Muscle of arm (tissue), 12 donors: ENCODE results near the gene S100A7A. TPM values are rescaled to one million over a fixed set of nuclear protein-coding genes. Genes with fewer than 3 reads are reported as not detected.
"Not testable (repeated sequence)": the region's sequence is repeated elsewhere in the genome, so short reads cannot be mapped to it uniquely, and the experiment has no call there.

Source experiments
- DNase-seq: peaks from one replicate; pipeline ENCODE4 v3.0.0-alpha.2; 2013
- polyA plus RNA-seq, 12 donors: library from polyadenylated mRNA; unstranded; fragments of 120-200 nt; gene quantifications; one replicate each; pipeline ENCODE4 v1.2.1, GENCODE V29; 2013; ENCODE audit not compliant: insufficient read length in 12 of 12

S100A7A gene
- polyA plus RNA-seq, 12 donors = not detected

GRCh38 chr1:153422450-153423068, 6.2 kb downstream of the S100A7A start:
- DNase-seq = peak; percentile 85

DNA sequence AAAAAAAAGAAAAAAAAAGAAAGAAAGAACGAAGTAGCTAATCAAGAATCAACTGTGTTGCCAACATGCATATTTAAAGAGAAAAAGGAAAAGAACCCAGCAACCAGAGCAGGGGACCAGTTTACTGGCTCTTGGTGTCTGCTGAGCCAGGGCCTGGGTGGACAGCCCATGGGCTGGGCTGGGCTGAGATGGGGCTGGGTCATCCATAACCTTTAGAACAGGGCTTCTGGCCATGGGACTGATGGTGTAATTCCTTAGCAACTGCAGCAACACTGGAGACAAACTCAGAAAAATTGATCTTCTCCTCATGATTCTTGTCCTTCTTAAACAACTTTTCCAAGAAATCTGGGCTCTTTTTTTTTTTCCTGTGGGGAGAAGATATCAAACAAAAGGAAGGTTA, 10.5 kb downstream of the S100A7A start:
- DNase-seq = no peak

GRCh38 chr1:153428073-153428638, 11.8 kb downstream of the S100A7A start:
- no peak for DNase-seq

GRCh38 chr1:153428791-153429190, 12.5 kb downstream of the S100A7A start:
- no peak for DNase-seq

GRCh38 chr1:153429266-153430165, 13.2 kb downstream of the S100A7A start:
- no peak for DNase-seq

GRCh38 chr1:153430166-153430553, 13.8 kb downstream of the S100A7A start:
- DNase-seq = no peak

- no peak for DNase-seq
Observed at GRCh38 chr1:153430561-153430960, 14.2 kb downstream of the S100A7A start.

GRCh38 chr1:153431002-153431401, 14.7 kb downstream of the S100A7A start:
- DNase-seq = no peak

DNA sequence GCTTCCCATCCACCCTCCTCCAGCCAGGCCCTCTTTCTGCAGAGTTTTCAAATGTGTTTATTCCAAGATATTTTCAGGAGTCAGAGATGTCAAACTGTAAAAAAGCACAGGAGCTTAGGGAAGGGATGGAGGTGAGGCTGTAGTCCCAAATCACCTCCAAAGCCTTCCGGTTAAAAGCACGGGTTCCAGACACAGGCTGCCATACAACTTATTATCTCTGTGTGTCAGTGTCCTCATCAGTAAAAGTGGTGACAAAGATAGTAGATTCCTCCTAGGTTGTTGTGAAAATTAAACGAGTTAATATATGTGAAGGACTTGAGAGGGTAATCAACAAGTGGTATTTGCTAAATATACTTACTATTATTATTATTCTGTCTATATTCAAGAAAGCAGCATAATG, 15.1 kb downstream of the S100A7A start:
- DNase-seq = no peak

DNA sequence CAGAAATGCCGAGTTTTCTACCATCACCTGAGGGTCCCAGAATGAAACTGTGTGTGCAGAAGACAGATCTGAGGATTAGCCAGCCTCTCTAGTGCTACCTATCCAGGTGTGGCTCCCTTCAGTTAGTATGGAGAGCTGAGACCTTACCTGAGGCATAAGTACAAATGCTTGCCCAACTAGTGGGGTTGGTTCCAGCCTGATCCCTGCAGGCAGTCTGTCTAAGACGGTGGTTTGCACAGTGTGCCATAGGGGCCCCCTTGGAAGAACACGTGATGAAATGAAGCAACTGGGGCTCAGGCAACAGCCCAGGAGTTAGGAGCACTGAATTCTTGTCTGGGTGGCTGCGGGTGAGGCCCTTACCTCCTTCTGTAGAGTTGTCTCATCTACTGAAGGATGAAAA, 15.6 kb downstream of the S100A7A start:
- no peak for DNase-seq

DNA sequence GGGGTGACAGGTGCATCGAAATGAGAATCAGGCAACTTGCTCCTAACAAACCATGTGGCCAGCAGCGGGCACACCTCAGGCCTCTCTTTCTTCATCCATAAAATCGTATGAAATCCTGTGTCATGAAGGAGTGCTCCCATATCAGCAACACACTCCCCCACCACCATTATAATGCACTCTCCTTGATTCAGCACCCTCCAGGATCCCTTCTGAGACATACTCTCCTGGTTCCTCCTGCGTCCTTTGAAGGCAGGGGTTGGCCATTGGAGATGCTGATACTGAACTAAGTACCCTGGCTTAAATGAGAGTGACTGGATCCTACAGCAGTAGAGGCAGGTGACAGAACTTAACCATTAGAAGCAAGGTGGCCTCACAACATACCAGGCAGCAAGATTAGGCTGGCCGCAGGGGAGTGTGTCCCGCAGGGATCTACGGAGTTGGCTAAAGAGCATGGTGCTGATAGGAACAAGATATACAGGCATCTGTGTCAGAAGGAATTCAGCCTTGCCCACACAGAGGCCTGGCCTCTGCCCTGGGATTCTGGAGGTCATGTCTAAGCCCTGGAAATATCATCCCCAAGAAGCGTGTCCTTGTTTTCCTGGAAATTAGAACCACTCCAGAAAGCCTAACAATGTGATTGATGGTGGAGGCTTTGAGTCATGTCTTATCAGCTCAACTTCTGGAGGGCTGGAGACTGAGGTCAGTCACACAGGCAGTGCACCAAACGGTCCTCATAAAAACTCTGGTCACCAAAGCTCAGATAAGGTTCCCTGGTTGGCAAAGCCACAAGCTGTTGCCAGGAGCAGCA, 16.8 kb downstream of the S100A7A start:
- DNase-seq = no peak

DNA sequence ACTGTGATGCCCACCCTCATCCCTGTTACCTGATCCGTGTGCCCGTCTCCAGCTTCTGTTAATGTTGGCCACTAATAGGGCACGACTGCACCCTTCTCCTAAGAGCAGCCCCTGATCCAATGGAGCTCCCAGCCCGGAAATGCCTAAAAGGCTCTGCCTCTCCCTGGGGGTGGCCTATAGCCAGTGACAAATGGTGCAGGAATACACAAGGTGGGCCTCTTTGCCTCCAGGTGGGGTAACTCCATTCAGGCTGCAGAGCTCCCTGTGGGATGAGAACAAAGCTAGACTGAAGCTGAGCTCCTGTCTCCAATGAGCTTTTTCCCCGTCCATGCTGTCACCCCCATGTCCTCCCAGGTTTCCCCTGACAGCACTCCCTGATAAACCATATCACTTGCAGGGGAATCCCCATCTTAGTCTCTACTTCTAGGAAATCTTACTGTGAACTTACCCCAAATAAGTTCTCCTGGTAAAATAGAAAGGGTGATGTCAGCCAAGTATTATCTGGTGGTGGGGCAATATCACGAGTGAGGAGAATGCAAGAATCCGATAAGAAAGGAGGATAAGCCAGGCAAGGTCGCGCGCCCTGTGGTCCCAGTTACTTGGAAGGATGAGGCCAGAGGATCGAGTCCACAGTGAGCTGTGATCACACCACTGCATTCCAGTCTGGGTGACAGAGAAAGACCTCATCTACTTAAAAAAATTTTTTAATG, 18.6 kb downstream of the S100A7A start:
- DNase-seq = no peak

DNA sequence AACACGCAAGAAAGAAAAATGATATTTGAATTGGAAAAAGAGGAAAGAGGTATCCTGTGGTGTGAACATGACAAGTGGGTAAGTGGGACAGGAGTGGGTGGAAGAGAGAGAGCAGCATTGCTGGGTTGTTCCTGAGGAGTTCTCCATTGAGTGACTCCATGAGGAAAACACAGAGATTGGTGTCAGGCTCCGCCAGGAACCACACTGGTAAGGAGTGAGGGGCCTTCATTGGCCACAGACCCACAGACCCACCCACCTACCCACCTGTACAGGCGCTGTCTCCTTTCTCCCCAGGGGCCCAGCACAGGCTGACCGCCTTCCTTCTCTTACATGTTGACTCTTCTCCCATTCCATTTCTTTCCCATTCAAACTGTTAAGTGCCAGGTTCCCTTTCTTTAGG, 20.9 kb downstream of the S100A7A start:
- no peak for DNase-seq

GRCh38 chr1:153438599-153438998, 22.3 kb downstream of the S100A7A start:
- DNase-seq = no peak

DNA sequence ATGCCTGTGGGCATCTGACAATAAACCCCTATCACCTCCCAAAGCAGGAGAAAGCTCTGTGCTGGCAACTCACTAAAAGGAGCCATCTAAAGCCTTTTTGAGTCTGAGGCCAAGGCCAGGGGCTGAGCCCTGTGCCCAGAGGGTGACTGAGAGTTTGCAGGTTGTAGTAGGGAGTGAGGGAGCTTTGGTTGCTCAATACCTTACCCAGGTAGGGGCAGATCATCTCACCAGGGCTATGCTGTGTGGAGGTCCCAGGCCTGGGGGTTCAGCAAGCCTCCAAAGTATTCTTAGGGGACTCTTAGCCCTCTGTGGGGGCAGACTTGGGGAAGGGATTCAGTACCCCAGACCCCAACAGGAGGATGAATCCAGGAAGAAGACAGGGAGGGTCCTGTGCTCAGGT, 23.0 kb downstream of the S100A7A start:
- DNase-seq = no peak

GRCh38 chr1:153441238-153441755, 25.0 kb downstream of the S100A7A start:
- DNase-seq = no peak

DNA sequence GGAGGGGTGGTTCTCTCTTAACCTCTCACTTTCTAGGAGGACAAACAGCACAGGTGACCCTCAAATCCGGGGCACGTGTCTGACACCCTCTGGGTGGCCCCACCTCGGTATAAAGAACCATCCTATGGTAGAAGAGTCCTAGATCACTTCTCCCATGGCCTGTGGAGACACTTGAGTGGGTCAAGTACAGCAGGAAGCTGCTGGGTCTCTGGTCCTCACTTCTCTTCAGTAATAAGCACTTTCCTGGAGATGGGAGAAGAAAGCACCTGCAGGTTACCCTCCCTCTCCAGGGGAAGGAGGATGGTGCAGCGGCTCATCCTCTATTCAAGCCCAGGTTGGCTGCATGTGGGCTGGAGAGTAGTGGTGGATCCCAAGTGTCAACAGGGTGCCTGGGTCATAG, 27.2 kb downstream of the S100A7A start:
- no peak for DNase-seq

DNA sequence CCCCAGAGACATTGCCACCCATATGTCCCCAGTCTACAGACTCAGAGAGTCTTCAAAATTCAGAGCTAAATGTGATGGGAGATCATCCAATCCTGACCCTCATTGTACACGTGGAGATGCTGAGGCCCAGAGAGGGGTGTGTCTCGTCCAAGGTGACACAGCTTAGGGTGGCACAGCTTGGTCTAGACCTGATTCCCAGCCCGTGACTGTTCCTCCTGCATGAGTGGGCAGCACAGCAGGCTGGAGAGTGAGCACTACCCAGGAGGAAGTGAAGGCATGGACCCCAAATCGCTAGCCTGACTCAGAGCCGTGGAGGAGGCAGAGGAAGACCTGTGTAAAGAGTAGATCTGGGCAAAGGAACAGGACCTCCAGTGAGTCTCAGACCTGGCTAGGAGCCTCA, 27.8 kb downstream of the S100A7A start:
- no peak for DNase-seq

GRCh38 chr1:153447498-153448170, 31.3 kb downstream of the S100A7A start:
- DNase-seq = no peak

GRCh38 chr1:153448851-153449250, 32.5 kb downstream of the S100A7A start:
- not testable (repeated sequence) for DNase-seq

DNA sequence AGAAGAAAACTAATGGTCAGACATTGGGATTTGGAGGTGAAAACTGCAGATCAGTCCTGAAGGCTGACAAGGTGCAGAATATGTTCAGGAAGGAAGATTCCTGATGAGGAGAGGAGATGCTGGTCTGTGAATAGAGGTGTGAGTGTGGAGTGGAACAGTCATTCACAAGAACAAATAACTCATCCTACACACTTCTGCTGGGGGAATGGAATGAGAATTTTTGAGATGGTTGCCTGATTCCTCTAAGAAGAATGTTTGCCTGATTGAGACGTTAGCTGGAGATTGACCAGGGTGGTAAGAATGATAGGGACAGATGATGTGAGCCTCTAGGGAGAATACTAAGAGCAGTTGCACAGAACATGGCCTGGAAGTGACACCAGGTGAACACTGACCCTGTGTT, 40.1 kb downstream of the S100A7A start:
- no peak for DNase-seq
